Measurements from ENCODE around the gene ZNF195. TPM values are rescaled to one million over a fixed set of nuclear protein-coding genes. Genes with fewer than 3 reads are reported as not detected.

ZNF195 gene
- total RNA-seq, 1 donor, result 15.2 TPM

DNA sequence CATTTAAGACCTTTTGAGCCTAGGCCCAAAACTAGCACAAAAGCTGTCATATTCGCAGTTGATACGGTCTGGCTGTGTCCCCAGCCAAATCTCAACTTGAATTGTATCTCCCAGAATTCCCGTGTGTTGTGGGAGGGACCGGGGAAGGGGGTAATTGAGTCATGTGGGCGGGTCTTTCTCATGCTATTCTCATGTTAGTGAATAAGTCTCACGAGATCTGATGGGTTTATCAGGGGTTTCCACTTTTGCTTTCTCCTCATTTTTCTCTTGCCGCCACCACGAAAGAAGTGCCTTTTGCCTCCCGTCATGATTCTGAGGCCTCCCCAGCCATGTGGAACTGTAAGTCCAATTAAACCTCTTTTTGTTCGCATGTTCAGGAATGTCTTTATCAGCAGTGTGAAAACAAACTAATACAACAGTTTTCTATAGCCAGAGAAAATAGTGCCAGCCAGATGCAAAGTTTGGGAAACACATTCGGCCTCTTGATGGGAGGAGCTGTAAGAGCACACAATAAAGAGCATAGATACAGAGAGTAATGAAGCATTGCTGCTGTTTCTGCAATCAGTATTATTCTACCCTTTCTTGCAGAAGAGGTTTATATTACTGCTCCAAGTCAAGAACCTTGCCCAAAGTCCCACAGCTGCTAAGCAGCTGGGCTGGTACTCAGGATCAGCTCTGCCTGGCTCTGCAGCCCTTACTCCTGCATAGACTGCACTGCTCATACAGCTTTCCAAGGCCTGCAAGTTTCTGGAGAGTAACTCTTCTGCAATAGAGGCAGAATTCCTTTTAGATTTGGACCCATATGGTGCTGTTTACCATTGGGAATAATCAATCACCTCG is 2.0 kb upstream of the ZNF195 start:
- H3K4me3 ChIP-seq (ENCODE audit: low read length), result no peak overlapping the region
- no peaks in the 10 kb centered on the region for H3K9me3 ChIP-seq (ENCODE audit: low read depth, low read length)
- peaks cover 23% of the 10 kb centered on the region for H3K4me1 ChIP-seq (ENCODE audit: insufficient read depth, low read length)
- no peaks in the 10 kb centered on the region for H3K27me3 ChIP-seq (ENCODE audit: insufficient read depth, low read length)

DNA sequence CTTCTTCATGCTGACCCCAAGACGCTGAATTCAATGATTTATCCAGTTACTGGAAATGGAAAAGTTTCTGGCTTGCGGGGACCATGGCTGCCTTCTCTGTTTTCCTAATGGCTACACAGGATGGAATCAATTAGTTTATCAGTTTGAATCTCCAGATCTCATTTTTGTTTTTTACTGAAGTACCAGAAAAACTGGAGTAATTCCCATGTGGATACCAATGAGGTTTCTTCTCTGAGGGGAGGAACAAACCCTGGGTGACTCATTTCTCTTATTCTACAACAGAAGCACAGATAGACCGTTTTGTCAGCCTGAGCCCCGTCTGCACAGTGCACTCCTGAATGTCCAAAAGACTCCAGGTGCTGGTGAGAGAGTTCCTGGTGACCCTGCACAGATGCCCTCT is 3.4 kb downstream of the ZNF195 start:
- no peaks in the 10 kb centered on the region for H3K27me3 ChIP-seq (ENCODE audit: insufficient read depth, low read length)
- peaks cover 23% of the 10 kb centered on the region for H3K4me1 ChIP-seq (ENCODE audit: insufficient read depth, low read length)

DNA sequence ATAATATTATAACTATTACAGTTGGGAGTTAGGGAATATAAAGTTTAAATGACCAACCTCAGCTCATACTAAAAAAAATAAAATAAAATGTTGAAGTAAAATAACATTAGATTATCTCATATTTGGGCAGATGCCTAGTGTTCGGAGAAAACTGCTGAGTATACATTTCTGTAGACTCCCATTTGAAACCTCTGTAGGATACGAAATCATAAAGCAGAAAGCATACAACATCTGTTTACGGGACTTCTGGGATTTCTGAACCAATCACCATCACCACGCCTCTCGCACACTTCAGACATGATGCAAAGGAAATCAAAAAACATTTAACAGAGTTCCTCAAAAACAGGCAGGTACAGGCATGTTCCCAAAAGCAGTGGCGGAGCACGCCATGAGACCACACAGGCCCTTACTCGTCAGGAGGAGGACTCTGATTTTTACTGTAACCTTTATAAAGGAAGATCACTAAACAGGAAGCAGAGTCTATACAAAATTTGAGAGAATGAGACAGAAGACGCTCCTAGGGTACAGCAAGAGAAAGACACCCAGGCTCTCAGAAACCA is 8.6 kb downstream of the ZNF195 start:
- peaks cover 18% of the 10 kb centered on the region for H3K9me3 ChIP-seq (ENCODE audit: low read depth, low read length)
- no peak overlapping the region for H3K4me3 ChIP-seq (ENCODE audit: low read length)
- H3K27me3 ChIP-seq (ENCODE audit: insufficient read depth, low read length), result no peaks in the 10 kb centered on the region
- H3K4me1 ChIP-seq (ENCODE audit: insufficient read depth, low read length), result no peaks in the 10 kb centered on the region

More for the DNA sequence above, 3.4 kb downstream of the ZNF195 start:
- H3K9me3 ChIP-seq (ENCODE audit: low read depth, low read length), result peaks cover 5% of the 10 kb centered on the region
- no peak overlapping the region for H3K4me3 ChIP-seq (ENCODE audit: low read length)

GRCh38 chr11:3369366-3369765 is 9.6 kb downstream of the ZNF195 start:
- no peak overlapping the region for H3K4me3 ChIP-seq (ENCODE audit: low read length)
- no peaks in the 10 kb centered on the region for H3K27me3 ChIP-seq (ENCODE audit: insufficient read depth, low read length)
- H3K9me3 ChIP-seq (ENCODE audit: low read depth, low read length), result peaks cover 29% of the 10 kb centered on the region
- H3K4me1 ChIP-seq (ENCODE audit: insufficient read depth, low read length), result no peaks in the 10 kb centered on the region

DNA sequence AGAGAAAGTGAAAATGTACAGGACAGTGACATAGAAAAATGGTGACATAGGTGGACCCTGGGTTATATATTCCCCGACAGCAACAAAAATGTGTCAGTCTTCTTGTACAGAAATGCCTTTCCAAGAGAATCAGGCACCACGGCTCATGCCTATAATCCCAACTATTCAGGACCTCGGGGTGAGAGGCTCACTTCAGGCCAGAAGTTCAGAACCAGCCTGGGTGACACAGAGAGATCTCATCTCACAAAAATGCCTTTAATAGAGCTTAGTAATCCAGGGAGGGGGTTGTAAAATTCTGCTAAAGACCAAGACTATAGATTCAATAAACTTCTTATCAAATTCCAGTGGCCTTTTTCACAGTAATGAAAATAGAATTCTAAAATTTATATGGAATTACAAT is 10.7 kb downstream of the ZNF195 start:
- H3K9me3 ChIP-seq (ENCODE audit: low read depth, low read length), result peaks cover 40% of the 10 kb centered on the region
- H3K4me3 ChIP-seq (ENCODE audit: low read length), result no peak overlapping the region
- no peaks in the 10 kb centered on the region for H3K27me3 ChIP-seq (ENCODE audit: insufficient read depth, low read length)
- H3K4me1 ChIP-seq (ENCODE audit: insufficient read depth, low read length), result no peaks in the 10 kb centered on the region

- no peak overlapping the region for H3K4me3 ChIP-seq (ENCODE audit: low read length)
- no peaks in the 10 kb centered on the region for H3K4me1 ChIP-seq (ENCODE audit: insufficient read depth, low read length)
- peaks cover 50% of the 10 kb centered on the region for H3K9me3 ChIP-seq (ENCODE audit: low read depth, low read length)
- H3K27me3 ChIP-seq (ENCODE audit: insufficient read depth, low read length), result no peaks in the 10 kb centered on the region
Observed at GRCh38 chr11:3367221-3367620, 11.7 kb downstream of the ZNF195 start.

- Histone ChIP-seq H3K4me1 (ENCODE audit: insufficient read depth, low read length) (no peaks in the 10 kb centered on the region), H3K27me3 (ENCODE audit: insufficient read depth, low read length) (no peaks in the 10 kb centered on the region), H3K4me3 (ENCODE audit: low read length) (no peak overlapping the region), H3K9me3 (ENCODE audit: low read depth, low read length) (peaks cover 79% of the 10 kb centered on the region)
Observed at GRCh38 chr11:3359092-3359824, 19.7 kb downstream of the ZNF195 start.

DNA sequence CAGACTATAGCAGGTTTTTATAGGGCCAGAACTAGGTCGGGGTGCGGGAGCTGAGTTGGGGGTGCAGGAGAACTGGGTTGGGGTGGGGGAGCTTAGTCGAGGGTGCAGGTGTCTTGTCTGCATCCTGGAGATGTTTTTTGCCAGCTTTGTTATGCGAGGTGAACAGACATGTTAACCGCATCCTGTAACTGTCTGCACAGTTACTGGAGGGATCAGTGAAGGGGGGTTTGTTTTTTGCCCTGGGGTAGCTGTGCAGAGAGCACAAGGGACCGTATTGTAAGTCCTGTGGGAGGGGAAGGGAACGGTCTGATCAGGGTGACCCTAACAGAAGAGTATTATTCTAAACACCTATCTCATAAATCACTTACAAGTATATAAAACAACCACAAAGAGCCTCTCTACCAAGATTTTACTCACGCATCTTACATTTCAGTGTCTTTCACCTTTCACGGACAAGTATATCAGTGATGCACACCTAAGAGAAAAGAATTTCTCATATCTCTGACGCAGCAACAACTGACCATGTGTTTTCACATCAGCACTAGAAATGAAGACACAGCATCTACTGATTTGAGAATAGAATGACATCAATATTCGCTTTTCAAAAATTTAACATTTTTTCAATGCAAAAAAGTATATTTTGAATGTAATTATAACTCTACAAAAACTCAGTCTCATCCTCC is 20.8 kb downstream of the ZNF195 start:
- H3K4me1 ChIP-seq (ENCODE audit: insufficient read depth, low read length), result no peaks in the 10 kb centered on the region
- H3K27me3 ChIP-seq (ENCODE audit: insufficient read depth, low read length), result no peaks in the 10 kb centered on the region
- H3K4me3 ChIP-seq (ENCODE audit: low read length), result no peak overlapping the region
- peaks cover 68% of the 10 kb centered on the region for H3K9me3 ChIP-seq (ENCODE audit: low read depth, low read length)

DNA sequence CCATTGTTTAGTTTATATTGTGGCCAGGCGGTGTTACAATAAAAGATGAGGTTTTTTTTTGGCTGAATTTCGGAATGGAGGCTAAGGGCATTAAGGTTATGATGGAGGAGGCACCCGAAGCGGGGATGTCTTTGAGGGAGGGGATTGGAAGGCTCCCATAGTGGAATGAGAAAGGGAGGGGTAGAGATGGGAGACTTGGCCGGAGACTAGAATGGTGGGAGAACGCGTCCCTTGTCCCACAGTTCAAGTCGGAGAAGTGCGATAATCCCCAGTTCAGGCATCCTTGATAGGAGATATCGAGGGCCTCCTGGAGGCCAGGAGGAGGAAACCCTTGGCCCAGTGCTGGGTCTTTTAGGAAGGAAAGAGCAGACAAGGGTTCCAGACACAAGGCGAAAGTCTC is 21.6 kb downstream of the ZNF195 start:
- H3K27me3 ChIP-seq (ENCODE audit: insufficient read depth, low read length), result no peaks in the 10 kb centered on the region
- H3K4me1 ChIP-seq (ENCODE audit: insufficient read depth, low read length), result no peaks in the 10 kb centered on the region
- H3K4me3 ChIP-seq (ENCODE audit: low read length), result no peak overlapping the region
- peaks cover 59% of the 10 kb centered on the region for H3K9me3 ChIP-seq (ENCODE audit: low read depth, low read length)

DNA sequence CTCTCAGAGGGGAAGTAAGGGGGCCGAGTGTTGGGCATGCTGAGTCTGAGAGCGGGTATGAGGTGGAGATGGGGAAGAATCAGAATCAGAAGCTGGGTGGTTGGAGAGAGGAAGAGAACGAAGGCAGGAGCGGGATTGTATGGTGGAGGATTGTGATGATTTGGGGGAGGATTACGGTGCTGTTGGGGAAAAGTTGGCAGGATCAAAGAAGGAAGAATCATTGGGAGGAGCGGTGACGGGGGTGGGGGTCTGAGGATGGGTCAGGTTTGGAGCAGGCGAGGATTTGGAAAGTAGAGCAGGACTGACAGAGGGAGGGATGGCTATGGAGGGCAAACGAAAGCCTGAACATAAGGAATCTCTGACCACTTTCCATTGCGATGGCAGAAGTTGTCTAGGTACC is 22.1 kb downstream of the ZNF195 start:
- Histone ChIP-seq H3K27me3 (ENCODE audit: insufficient read depth, low read length) (no peaks in the 10 kb centered on the region), H3K9me3 (ENCODE audit: low read depth, low read length) (peaks cover 55% of the 10 kb centered on the region), H3K4me1 (ENCODE audit: insufficient read depth, low read length) (no peaks in the 10 kb centered on the region), H3K4me3 (ENCODE audit: low read length) (no peak overlapping the region)

DNA sequence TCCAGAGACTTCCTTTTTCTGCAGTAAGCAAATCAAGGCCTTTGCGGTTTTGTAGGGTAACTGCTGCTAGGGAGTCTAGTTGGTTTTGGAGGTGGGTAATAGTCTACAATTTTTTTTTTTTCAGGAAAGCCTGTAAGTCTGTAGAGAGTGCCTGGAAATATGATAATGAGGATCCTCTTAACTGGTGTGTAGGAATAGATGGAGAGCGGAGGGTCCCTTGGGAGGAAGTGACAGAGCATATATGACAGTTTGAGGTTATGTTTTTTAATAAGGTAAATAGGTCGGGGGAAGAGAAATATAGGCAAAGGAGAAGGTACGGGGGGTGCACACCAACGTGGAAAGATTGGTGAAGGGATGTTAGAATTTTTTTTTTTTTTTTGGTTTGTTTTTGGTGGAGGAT is 25.9 kb downstream of the ZNF195 start:
- no peaks in the 10 kb centered on the region for H3K4me1 ChIP-seq (ENCODE audit: insufficient read depth, low read length)
- no peaks in the 10 kb centered on the region for H3K27me3 ChIP-seq (ENCODE audit: insufficient read depth, low read length)
- H3K4me3 ChIP-seq (ENCODE audit: low read length), result no peak overlapping the region
- peaks cover 22% of the 10 kb centered on the region for H3K9me3 ChIP-seq (ENCODE audit: low read depth, low read length)

DNA sequence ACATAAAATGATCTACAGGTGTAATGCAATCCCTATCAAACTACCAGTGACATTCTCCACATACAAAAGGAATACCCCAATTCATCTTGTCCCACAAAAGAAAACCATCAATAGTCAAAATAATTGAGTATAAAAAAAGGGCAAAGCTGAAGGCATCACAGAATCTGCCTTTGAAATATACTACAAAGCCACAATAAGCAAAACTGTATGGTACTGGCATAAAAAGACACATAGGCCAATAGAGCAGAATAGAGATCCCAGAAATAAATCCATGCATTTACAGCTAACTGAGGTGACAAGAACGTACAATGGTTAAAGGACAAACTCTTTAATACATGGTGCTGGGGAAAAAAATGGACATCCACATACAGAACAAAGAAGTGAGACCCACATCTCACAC is 31.8 kb downstream of the ZNF195 start:
- Histone ChIP-seq H3K4me1 (ENCODE audit: insufficient read depth, low read length) (no peaks in the 10 kb centered on the region), H3K9me3 (ENCODE audit: low read depth, low read length) (peaks cover 11% of the 10 kb centered on the region), H3K4me3 (ENCODE audit: low read length) (no peak overlapping the region), H3K27me3 (ENCODE audit: insufficient read depth, low read length) (peaks cover 3% of the 10 kb centered on the region)

DNA sequence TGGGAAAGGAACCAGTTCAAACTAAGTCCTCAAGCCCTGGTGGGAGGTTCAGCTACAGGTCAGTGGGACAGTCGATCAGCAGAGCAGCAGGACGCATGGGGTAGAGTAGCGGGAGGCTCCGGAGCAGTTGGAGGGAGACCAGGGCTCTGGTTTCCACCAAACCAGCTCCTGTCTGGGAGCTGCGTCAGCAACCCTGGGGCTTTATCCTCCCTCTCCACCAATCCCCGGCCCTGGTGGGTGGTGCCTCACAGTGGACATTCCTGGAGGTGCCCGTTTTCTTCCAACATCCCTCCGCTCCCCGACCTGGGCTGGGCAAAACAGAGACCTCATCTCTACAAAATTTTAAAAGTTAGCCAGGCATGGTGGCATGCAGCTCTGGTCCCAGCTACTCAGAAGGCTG is 32.4 kb downstream of the ZNF195 start:
- H3K4me3 ChIP-seq (ENCODE audit: low read length), result no peak overlapping the region
- peaks cover 11% of the 10 kb centered on the region for H3K9me3 ChIP-seq (ENCODE audit: low read depth, low read length)
- peaks cover 8% of the 10 kb centered on the region for H3K27me3 ChIP-seq (ENCODE audit: insufficient read depth, low read length)
- H3K4me1 ChIP-seq (ENCODE audit: insufficient read depth, low read length), result no peaks in the 10 kb centered on the region

DNA sequence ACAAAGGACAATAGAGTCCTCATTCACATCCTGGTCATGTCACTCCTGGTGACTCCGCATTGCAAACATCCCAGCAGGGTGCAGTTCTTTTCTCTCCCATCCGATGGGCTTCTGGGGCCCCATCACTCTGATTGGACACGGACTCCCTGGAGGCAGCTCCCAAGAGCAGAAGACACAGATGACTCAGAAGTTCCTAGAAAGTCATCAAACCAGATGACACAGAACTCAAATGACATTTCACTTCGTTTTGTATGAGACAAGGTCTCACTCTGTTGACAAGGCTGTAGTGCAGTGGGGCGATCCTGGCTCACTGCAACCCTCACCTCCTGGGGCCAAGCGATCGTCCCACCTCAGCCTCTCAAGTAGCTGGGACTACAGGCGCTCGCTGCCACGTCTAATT is 33.2 kb downstream of the ZNF195 start:
- Histone ChIP-seq H3K27me3 (ENCODE audit: insufficient read depth, low read length) (peaks cover 15% of the 10 kb centered on the region), H3K4me1 (ENCODE audit: insufficient read depth, low read length) (no peaks in the 10 kb centered on the region), H3K4me3 (ENCODE audit: low read length) (no peak overlapping the region), H3K9me3 (ENCODE audit: low read depth, low read length) (peaks cover 11% of the 10 kb centered on the region)
